ENCODE measurements around the gene CDH24. TPM values are rescaled to one million over a fixed set of nuclear protein-coding genes. Genes with fewer than 3 reads are reported as not detected.

CDH24 gene
- total RNA-seq, 1 experiment from 2014 or later = 9.0 TPM

DNA sequence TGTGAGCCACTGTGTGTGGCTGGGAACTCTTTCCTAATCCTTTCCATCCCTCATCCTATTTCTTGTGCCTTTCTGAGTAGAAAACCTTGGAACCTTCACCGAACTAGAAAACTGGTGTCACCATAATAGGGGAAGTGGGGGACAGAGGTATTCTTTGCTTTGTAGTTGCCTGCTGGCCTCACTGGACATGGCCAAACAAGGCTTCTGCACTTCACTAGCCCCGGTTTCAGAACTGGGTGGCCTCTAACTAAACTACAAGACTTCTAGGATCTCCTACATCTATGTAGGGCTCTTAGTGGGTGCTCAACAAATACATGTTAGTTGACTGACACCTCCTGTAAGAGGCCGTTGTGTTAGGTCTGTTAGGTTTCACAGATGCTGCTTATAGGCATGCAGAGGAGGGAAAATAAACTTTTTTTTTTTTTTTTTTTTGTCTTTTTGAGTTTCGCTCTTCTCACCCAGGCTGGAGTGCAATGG, 48.1 kb upstream of the CDH24 start:
- TF ChIP-seq CTCF (IDR thresholded peaks at IDR 0.05) (no peak), SIN3A (IDR thresholded peaks at IDR 0.05; ENCODE audit: borderline replicate concordance, insufficient read depth, low read depth, low read length) (no peak), TCF7L2 (IDR thresholded peaks at IDR 0.05; ENCODE audit: low read depth, low read length) (no peak), POLR2AphosphoS5 (IDR thresholded peaks at IDR 0.05; ENCODE audit: low read depth, low read length) (no peak)
- TF ChIP-seq, protein P1, sequence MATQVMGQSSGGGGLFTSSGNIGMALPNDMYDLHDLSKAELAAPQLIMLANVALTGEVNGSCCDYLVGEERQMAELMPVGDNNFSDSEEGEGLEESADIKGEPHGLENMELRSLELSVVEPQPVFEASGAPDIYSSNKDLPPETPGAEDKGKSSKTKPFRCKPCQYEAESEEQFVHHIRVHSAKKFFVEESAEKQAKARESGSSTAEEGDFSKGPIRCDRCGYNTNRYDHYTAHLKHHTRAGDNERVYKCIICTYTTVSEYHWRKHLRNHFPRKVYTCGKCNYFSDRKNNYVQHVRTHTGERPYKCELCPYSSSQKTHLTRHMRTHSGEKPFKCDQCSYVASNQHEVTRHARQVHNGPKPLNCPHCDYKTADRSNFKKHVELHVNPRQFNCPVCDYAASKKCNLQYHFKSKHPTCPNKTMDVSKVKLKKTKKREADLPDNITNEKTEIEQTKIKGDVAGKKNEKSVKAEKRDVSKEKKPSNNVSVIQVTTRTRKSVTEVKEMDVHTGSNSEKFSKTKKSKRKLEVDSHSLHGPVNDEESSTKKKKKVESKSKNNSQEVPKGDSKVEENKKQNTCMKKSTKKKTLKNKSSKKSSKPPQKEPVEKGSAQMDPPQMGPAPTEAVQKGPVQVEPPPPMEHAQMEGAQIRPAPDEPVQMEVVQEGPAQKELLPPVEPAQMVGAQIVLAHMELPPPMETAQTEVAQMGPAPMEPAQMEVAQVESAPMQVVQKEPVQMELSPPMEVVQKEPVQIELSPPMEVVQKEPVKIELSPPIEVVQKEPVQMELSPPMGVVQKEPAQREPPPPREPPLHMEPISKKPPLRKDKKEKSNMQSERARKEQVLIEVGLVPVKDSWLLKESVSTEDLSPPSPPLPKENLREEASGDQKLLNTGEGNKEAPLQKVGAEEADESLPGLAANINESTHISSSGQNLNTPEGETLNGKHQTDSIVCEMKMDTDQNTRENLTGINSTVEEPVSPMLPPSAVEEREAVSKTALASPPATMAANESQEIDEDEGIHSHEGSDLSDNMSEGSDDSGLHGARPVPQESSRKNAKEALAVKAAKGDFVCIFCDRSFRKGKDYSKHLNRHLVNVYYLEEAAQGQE (IDR thresholded peaks at IDR 0.05; ENCODE audit: insufficient read depth in 1 of 2, low read depth in 2 of 2, low read length in 1 of 2) = no peak
- Histone ChIP-seq H3K4me1 (ENCODE audit: control insufficient read depth, insufficient read depth, low read length) (no peaks in the 10 kb centered on the region), H3K9me3 (ENCODE audit: control insufficient read depth, insufficient read depth, low read depth, low read length) (no peaks in the 10 kb centered on the region), H3K27ac (ENCODE audit: low read length) (no peak overlapping the region), H3K36me3 (ENCODE audit: control insufficient read depth, insufficient read depth, low read length) (no peaks in the 10 kb centered on the region), H3K27me3 (ENCODE audit: control insufficient read depth, insufficient read depth, low read length) (no peaks in the 10 kb centered on the region; the same call in 1 of the 2 replicates), H3K4me3 (ENCODE audit: low read depth in 2 of 2, low read length in 2 of 2) (no peak overlapping the region)
- DNase-seq (ENCODE audit: low read depth, low spot score) (no peak), ATAC-seq (no peak)
- ChIA-PET CTCF (no interaction called here), POLR2A (no interaction called here)
- intact Hi-C loops (cut with micrococcal nuclease; ENCODE audit: unreplicated experiment) (no loop called here), in situ Hi-C loops (cut with HindIII; ENCODE audit: low pct_unique_long_range_greater_than_20kb, low sequenced_read_pairs) (no loop called here)
- BruUV-seq (replicated peaks) = no TSS peak

GRCh38 chr14:23104591-23105347, 47.4 kb upstream of the CDH24 start, which contains the start of gene CIROP:
TSS of gene CIROP (minus strand) at chr14:23104989. CDS start at chr14:23104920, 69 bp downstream.
- Histone ChIP-seq H3K9me3 (ENCODE audit: control insufficient read depth, insufficient read depth, low read depth, low read length) (no peaks in the 10 kb centered on the region), H3K4me1 (ENCODE audit: control insufficient read depth, insufficient read depth, low read length) (no peaks in the 10 kb centered on the region), H3K27me3 (ENCODE audit: control insufficient read depth, insufficient read depth, low read length) (no peaks in the 10 kb centered on the region; the same call in 1 of the 2 replicates), H3K36me3 (ENCODE audit: control insufficient read depth, insufficient read depth, low read length) (no peaks in the 10 kb centered on the region), H3K27ac (ENCODE audit: low read length) (no peak within 1 kb of the TSS), H3K4me3 (ENCODE audit: low read depth in 2 of 2, low read length in 2 of 2) (no peak within 1 kb of the TSS)
- in situ Hi-C loops (cut with HindIII; ENCODE audit: low pct_unique_long_range_greater_than_20kb, low sequenced_read_pairs) (no loop called here), intact Hi-C loops (cut with micrococcal nuclease; ENCODE audit: unreplicated experiment) (no loop called here)
- TF ChIP-seq, protein P1 (IDR thresholded peaks at IDR 0.05; ENCODE audit: insufficient read depth in 1 of 2, low read depth in 2 of 2, low read length in 1 of 2) = no peak
- TF ChIP-seq POLR2AphosphoS5 (IDR thresholded peaks at IDR 0.05; ENCODE audit: low read depth, low read length) (no peak), SIN3A (IDR thresholded peaks at IDR 0.05; ENCODE audit: borderline replicate concordance, insufficient read depth, low read depth, low read length) (no peak), CTCF (IDR thresholded peaks at IDR 0.05) (no peak), TCF7L2 (IDR thresholded peaks at IDR 0.05; ENCODE audit: low read depth, low read length) (no peak)
- CTCF ChIA-PET = interaction anchor here (1.0 kb wide), 1 partner anchor 118 kb away, joined by 3 read pairs; no protein-coding TSS in a partner anchor
- no peak for ATAC-seq
- no TSS peak for BruUV-seq (replicated peaks)
- POLR2A ChIA-PET = no interaction called here
- DNase-seq (ENCODE audit: low read depth, low spot score) = no peak
